HCT116 (cell line): ENCODE results near the gene DAZAP2. TPM values are rescaled to one million over a fixed set of nuclear protein-coding genes. Genes with fewer than 3 reads are reported as not detected.
"Not testable (repeated sequence)": the region's sequence is repeated elsewhere in the genome, so short reads cannot be mapped to it uniquely, and the experiment has no call there.

Experiments used
- ATAC-seq: fragments of 200-7000 bp; cut with Tn5 transposase; 2 replicates; pipeline ENCODE4 v1.9.1; 2020; ENCODE audit warnings: mild to moderate bottlenecking, moderate library complexity
- BruUV-seq: library from RNA; stranded (reverse); fragments of 400-500 nt; replicated peaks from 2 replicates; lab custom pipeline; 2021; lab: Mats Ljungman, UMichigan
- CTCF ChIA-PET: fragments of 300-600 bp; sonication (Branson Sonifier 250); formaldehyde crosslinking; loops from one replicate; lab custom pipeline; 2021; ENCODE audit warnings: antibody characterized with exemption; lab: Charles Lee
- POLR2A ChIA-PET: fragments of 300-600, 350-600 bp; sonication (Branson Sonifier 250); formaldehyde crosslinking; loops from one replicate; lab custom pipeline; 2021; ENCODE audit warnings: antibody characterized with exemption; lab: Charles Lee
- RAD21 ChIA-PET, 2 experiments: fragments of 300-600 bp; sonication (Branson Sonifier 250); formaldehyde crosslinking; loops; one replicate each; lab custom pipeline; 2023; ENCODE audit warnings: low total read pairs in 2 of 2; ENCODE audit not compliant: uncharacterized antibody in 2 of 2, unreplicated experiment in 2 of 2, low non-redundant PET in 1 of 2; lab: Charles Lee
- DNase-seq: peaks from one replicate; pipeline ENCODE4 v3.0.0-alpha.2; 2010; ENCODE audit warnings: low read depth, low spot score
- H2AFZ ChIP-seq: fragments of 200-600 bp; shearing (Covaris generic), sonication (generic); 2 replicates; pipeline ENCODE4 v1.6.1; 2017; ENCODE audit warnings: low read depth, mixed run types, mixed read lengths, antibody characterized with exemption, low read length; ENCODE audit not compliant: poor library complexity, severe bottlenecking
- H3K27ac ChIP-seq: 2 replicates; pipeline ENCODE4 v1.5.1; 2012; ENCODE audit warnings: low read depth, low read length
- H3K27me3 ChIP-seq: fragments of 200-600 bp; sonication (generic); 2 replicates; pipeline ENCODE4 v1.6.1; 2016; ENCODE audit warnings: mixed run types, low read length, mixed read lengths; ENCODE audit not compliant: insufficient read depth
- H3K36me3 ChIP-seq, 2 experiments: fragments of 200-500 bp in 1 of 2; fragments of 200-600 bp in 1 of 2; sonication (Bioruptor generic) in 1 of 2; sonication (generic) in 1 of 2; 2 replicates each; pipeline versions ENCODE4 v1.5.1 to v1.6.1; 2014 to 2016; ENCODE audit warnings: low read length in 2 of 2, inconsistent platforms in 1 of 2, mixed read lengths in 1 of 2, mixed run types in 1 of 2; ENCODE audit not compliant: insufficient read depth in 2 of 2, control insufficient read depth in 1 of 2
- H3K4me1 ChIP-seq, 2 experiments: fragments of 200-600 bp in 1 of 2; sonication (generic) in 1 of 2; 2 replicates each; pipeline versions ENCODE4 v1.5.1 to v1.6.1; 2012 to 2017; ENCODE audit warnings: low read length in 2 of 2, inconsistent platforms in 1 of 2, mild to moderate bottlenecking in 1 of 2, mixed read lengths in 1 of 2, mixed run types in 1 of 2, moderate library complexity in 1 of 2; ENCODE audit not compliant: insufficient read depth in 2 of 2, control insufficient read depth in 1 of 2
- H3K4me2 ChIP-seq: fragments of 200-600 bp; sonication (generic); 2 replicates; pipeline ENCODE4 v1.6.1; 2017; ENCODE audit warnings: mixed run types, low read length, mixed read lengths
- H3K4me3 ChIP-seq, 2 experiments: fragments of 200-600 bp in 1 of 2; sonication (generic) in 1 of 2; replicated peaks in 1 of 2; 2 replicates each; pipeline ENCODE4 v1.5.1; 2011 to 2016; ENCODE audit warnings: low read length in 2 of 2, control low read depth in 1 of 2, low read depth in 1 of 2, mild to moderate bottlenecking in 1 of 2, mixed read lengths in 1 of 2, mixed run types in 1 of 2
- H3K79me2 ChIP-seq: fragments of 200-600 bp; sonication (generic); 2 replicates; pipeline ENCODE4 v1.6.1; 2017; ENCODE audit warnings: mild to moderate bottlenecking, mixed run types, low read length, moderate library complexity, mixed read lengths; ENCODE audit not compliant: insufficient read depth
- H3K9ac ChIP-seq: fragments of 200-600 bp; sonication (generic); 2 replicates; pipeline ENCODE4 v1.6.1; 2016; ENCODE audit warnings: low read length, mixed read lengths
- H3K9me2 ChIP-seq: fragments of 200-600 bp; sonication (generic), shearing (Covaris generic); 2 replicates; pipeline ENCODE4 v1.6.1; 2017; ENCODE audit warnings: mixed run types, mild to moderate bottlenecking, moderate library complexity; ENCODE audit not compliant: insufficient read depth
- H3K9me3 ChIP-seq, 2 experiments: fragments of 200-500 bp in 1 of 2; fragments of 200-600 bp in 1 of 2; sonication (Bioruptor generic) in 1 of 2; sonication (generic) in 1 of 2; 2 replicates each; pipeline ENCODE4 v1.6.1; 2014 to 2017; ENCODE audit warnings: low read length in 2 of 2, mixed read lengths in 2 of 2, inconsistent platforms in 1 of 2, low read depth in 1 of 2, mild to moderate bottlenecking in 1 of 2, mixed run types in 1 of 2, moderate library complexity in 1 of 2; ENCODE audit not compliant: control insufficient read depth in 1 of 2, insufficient read depth in 1 of 2
- H4K20me1 ChIP-seq: fragments of 200-600 bp; sonication (generic), shearing (Covaris generic); 2 replicates; pipeline ENCODE4 v1.6.1; 2017; ENCODE audit warnings: mixed run types, mild to moderate bottlenecking, moderate library complexity; ENCODE audit not compliant: insufficient read depth
- CBX3 ChIP-seq: IDR thresholded peaks from 2 replicates; pipeline ENCODE4 v1.6.1; 2012; ENCODE audit warnings: low read depth
- CEBPB ChIP-seq: IDR thresholded peaks from 2 replicates; pipeline ENCODE4 v1.6.1; 2012; ENCODE audit warnings: low read depth
- EZH2 ChIP-seq: fragments of 200-600 bp; sonication (generic); IDR thresholded peaks from 2 replicates; pipeline ENCODE4 v1.6.1; 2017; ENCODE audit warnings: antibody characterized with exemption, mixed run types
- FOSL1 ChIP-seq: IDR thresholded peaks from 2 replicates; pipeline ENCODE4 v1.6.1; 2012; ENCODE audit warnings: low read depth
- POLR2A ChIP-seq: IDR thresholded peaks from 2 replicates; pipeline ENCODE4 v1.7.0; 2011; ENCODE audit warnings: borderline replicate concordance; ENCODE audit not compliant: insufficient read depth, insufficient read length; ENCODE audit errors: extremely low read depth
- RAD21 ChIP-seq: IDR thresholded peaks from 2 replicates; pipeline ENCODE4 v1.6.1; 2012; ENCODE audit warnings: low read depth, mild to moderate bottlenecking
- SRF ChIP-seq: IDR thresholded peaks from 2 replicates; pipeline ENCODE4 v1.6.1; 2012; ENCODE audit warnings: low read depth
- TCF7L2 ChIP-seq: IDR thresholded peaks from 2 replicates; pipeline ENCODE4 v1.7.0; 2011; ENCODE audit warnings: borderline replicate concordance, inconsistent platforms; ENCODE audit not compliant: insufficient read depth, insufficient read length; ENCODE audit errors: extremely low read depth
- YY1 ChIP-seq: IDR thresholded peaks from 2 replicates; pipeline ENCODE4 v1.6.1; 2011; ENCODE audit warnings: low read length, low read depth, moderate library complexity, mild to moderate bottlenecking; ENCODE audit not compliant: insufficient replicate concordance; ENCODE audit errors: extremely low read depth
- ZBTB33 ChIP-seq: IDR thresholded peaks from 2 replicates; pipeline ENCODE4 v1.6.1; 2011; ENCODE audit warnings: mild to moderate bottlenecking, low read length, moderate library complexity; ENCODE audit not compliant: insufficient replicate concordance; ENCODE audit errors: extremely low read depth
- ZFX ChIP-seq: fragments of 450-650 bp; IDR thresholded peaks from 2 replicates; pipeline ENCODE4 v1.6.1; 2017
- intact Hi-C: fragments of 100-400 bp; cut with micrococcal nuclease; formaldehyde crosslinking; loops from 2 replicates; pipeline ENCODE4 v1.10.0; 2022
- total RNA-seq: library from RNA; stranded (reverse); gene quantifications from one replicate; pipeline ENCODE4 v1.2.1, GENCODE V29; 2021; ENCODE audit not compliant: unreplicated experiment
- TF ChIP-seq, protein P1 (sequence below): IDR thresholded peaks from 2 replicates; pipeline ENCODE4 v1.6.1; 2012

Gene DAZAP2
- total RNA-seq, 1 experiment from 2014 or later = 157 TPM

DNA sequence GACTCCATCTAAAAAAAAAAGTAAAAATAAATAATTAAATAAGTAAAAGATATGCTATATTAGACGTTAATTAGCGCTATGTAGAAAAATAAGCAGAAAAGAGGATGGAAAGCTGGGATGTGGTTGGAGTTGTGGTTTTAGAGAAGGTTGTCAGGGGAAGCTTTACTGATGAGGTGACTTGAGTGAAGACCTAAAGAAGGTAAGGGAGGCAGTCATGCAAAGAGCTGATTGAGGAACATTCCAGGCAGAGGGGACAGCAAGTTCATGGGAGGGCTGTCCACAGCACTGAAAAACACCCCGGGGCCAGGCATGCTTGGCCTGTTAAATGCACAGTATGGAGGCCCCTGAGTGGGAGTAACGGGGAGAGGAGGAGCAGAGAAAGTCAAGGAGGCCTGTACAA, 15.9 kb downstream of the DAZAP2 start:
- Histone ChIP-seq H3K36me3 (peaks cover 2 to 9% of the 10 kb centered on the region in 2 experiments; a peak in 2 of 4 replicates), H3K4me1 (no peaks in the 10 kb centered on the region), H3K9me3 (no peaks in the 10 kb centered on the region), H3K9ac (no peak overlapping the region), H3K4me3 (no peak overlapping the region), H2AFZ (no peak overlapping the region), H3K9me2 (no peaks in the 10 kb centered on the region), H3K4me2 (no peak overlapping the region), H3K27ac (no peak overlapping the region), H3K27me3 (no peaks in the 10 kb centered on the region), H3K79me2 (peaks cover 41% of the 10 kb centered on the region), H4K20me1 (peaks cover 5% of the 10 kb centered on the region; the same call in 1 of the 2 replicates)
- DNase-seq (no peak), ATAC-seq (no peak)
- no peak for TF ChIP-seq ZFX
- TF ChIP-seq CEBPB = no peak
- no peak for TF ChIP-seq SRF
- TF ChIP-seq CBX3 = no peak
- TF ChIP-seq ZBTB33 = no peak
- no peak for TF ChIP-seq YY1
- no peak for TF ChIP-seq TCF7L2
- no peak for TF ChIP-seq RAD21
- no peak for TF ChIP-seq FOSL1
- no peak for TF ChIP-seq EZH2
- TF ChIP-seq, protein P1, sequence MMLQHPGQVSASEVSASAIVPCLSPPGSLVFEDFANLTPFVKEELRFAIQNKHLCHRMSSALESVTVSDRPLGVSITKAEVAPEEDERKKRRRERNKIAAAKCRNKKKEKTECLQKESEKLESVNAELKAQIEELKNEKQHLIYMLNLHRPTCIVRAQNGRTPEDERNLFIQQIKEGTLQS = no peak
- no peak for TF ChIP-seq POLR2A
- RAD21 ChIA-PET = no interaction called here
- POLR2A ChIA-PET = no interaction called here
- no TSS peak for BruUV-seq
- intact Hi-C loops = no loop called here
- CTCF ChIA-PET = no interaction called here

DNA sequence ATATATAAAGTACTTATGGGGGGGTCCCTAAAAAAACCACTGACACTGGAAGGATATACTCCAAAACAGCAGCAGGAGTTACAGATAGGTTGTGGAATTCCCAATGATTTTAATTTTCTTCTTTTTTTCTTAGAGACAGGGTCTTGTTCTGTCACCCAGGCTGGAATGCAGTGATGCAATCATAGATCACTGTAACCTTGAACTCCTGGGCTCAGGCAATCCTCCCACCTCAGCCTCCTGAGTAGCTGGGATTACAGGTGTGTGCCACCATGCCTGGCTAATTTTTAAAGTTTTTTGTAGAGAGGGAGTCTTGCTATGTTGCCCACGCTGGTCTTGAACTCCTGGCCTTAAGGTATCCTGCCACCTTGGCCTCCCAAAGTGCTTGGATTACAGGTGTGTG, 21.0 kb downstream of the DAZAP2 start:
- RAD21 ChIA-PET = not testable (repeated sequence)

More for the DNA sequence above, 21.0 kb downstream of the DAZAP2 start:
- peaks cover 17 to 24% of the 10 kb centered on the region in 2 experiments for H3K4me1 ChIP-seq
- H3K4me3 ChIP-seq, DNase-seq, H3K36me3 ChIP-seq, BruUV-seq, H2AFZ ChIP-seq, POLR2A ChIA-PET, ATAC-seq, H3K9me3 ChIP-seq, H4K20me1 ChIP-seq, H3K27ac ChIP-seq, H3K4me2 ChIP-seq, H3K27me3 ChIP-seq, intact Hi-C loops, H3K9me2 ChIP-seq, H3K9ac ChIP-seq: not testable (repeated sequence)
- CTCF ChIA-PET = interaction anchor here (0.9 kb wide), 1 partner anchor 82 kb away, joined by 3 read pairs; no protein-coding TSS in a partner anchor
- H3K79me2 ChIP-seq = peaks cover 59% of the 10 kb centered on the region
